GM18505 (cell line): ENCODE data around the gene EFL1.
"Not testable (repeated sequence)": the region's sequence is repeated elsewhere in the genome, so short reads cannot be mapped to it uniquely, and the experiment has no call there.

Experiments used
- ATAC-seq: cut with Tn5 transposase; IDR thresholded peaks from one replicate; pipeline ENCODE4 v1.9.1; 2021; ENCODE audit not compliant: unreplicated experiment
- POLR2A ChIP-seq: IDR thresholded peaks from 4 replicates; pipeline ENCODE4 v1.6.1; 2011; ENCODE audit warnings: borderline replicate concordance; ENCODE audit not compliant: insufficient read depth, insufficient read length; ENCODE audit errors: extremely low read depth

EFL1 gene

DNA sequence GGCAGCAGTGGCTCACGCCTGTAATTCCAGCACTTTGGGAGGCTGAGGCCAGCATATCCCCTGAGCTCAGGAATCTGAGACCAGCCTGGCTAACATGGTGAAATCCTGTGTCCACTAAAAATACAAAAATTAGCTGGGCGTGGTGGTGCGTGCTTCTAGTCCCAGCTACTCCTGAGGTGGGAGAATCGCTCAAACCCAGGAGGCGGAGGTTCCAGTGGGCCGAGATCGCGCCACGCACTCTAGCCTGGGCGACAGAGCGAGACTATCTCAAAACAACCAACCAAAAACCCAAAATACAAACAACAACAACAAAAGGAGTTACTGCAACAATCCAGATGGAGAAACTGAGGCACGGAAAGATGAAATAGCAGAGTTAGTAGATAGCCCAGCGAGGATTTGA lies 35.5 kb upstream of the EFL1 start:
- no peak for ATAC-seq
- TF ChIP-seq POLR2A, result no peak

DNA sequence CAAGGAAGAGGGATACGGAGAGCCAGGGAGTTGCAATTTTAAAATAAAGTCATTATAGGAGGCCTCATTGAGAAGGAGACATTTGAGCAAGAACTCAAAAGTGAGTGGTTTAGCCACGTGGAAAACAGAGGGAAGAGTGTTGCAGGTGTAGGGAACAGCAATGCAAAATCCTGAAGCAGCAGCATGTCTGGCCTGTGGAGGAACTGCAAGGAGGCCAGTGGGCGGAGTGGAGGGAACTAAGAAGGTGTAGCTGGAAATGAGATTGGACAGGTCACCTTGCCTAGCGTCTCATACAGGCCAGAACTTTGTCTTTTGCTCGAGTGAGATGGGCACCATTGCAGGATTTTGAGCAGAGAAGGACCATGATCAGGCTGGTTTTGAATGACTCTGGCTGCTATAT lies 35.0 kb upstream of the EFL1 start:
- ATAC-seq, result no peak
- no peak for TF ChIP-seq POLR2A

DNA sequence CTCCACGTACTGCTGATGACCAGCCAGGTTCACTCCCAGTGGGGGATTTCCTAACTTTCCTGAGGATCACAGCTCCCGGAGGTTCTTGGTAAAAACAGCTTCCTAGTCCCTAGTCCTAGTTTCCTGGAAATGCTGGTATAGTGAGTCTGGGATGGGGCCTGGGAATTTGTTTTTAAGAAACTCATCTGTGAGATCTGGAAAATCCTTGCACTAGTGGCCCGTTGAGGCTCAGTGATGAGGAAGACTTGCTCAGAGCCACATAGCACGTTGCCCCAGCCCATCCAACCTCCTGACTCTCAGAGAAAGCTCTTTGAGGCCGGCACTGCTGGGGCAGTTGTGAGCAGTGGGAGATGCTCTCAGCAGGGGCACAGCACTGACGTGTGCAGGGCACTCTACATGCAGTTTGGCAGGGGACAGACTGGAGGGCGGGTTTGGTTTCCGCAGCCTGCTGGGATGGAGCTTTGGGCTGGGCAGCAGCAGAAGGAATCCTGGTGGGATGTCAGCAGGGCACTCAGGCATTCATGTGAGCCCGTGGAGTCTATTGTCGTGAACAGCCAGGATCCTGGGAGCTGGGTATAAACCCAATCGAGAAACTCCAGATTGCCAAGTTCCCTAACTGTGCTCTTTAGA lies 31.6 kb upstream of the EFL1 start:
- no peak for TF ChIP-seq POLR2A
- ATAC-seq, result no peak

GRCh38 chr15:82292271-82292670 lies 29.7 kb upstream of the EFL1 start:
- ATAC-seq, result no peak
- no peak for TF ChIP-seq POLR2A

GRCh38 chr15:82288202-82288601 lies 25.7 kb upstream of the EFL1 start:
- not testable (repeated sequence) for ATAC-seq

DNA sequence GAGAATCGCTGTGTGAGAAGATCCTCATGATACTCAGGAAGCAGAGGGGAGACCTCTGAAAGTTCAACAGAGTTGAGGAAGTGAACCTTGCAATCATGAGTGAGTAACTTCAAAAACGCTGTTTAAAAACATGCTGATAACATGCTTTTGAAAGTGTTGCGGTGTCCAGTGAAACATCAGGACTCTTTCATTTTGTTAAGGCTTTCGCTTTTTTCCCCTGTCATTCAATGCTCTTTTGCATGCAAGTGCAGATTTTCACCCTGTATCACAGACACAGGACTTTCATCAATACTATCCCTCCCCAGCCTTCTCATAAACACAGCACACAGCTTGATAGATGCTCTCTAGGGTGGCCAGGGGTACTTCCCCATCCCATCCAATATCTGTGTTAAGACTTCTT lies 23.9 kb upstream of the EFL1 start:
- ATAC-seq, result peak; percentile 79

GRCh38 chr15:82284381-82284780 lies 21.8 kb upstream of the EFL1 start:
- ATAC-seq, result not testable (repeated sequence)

- not testable (repeated sequence) for ATAC-seq
These were observed 19.9 kb upstream of the EFL1 start for GRCh38 chr15:82282386-82282785.

DNA sequence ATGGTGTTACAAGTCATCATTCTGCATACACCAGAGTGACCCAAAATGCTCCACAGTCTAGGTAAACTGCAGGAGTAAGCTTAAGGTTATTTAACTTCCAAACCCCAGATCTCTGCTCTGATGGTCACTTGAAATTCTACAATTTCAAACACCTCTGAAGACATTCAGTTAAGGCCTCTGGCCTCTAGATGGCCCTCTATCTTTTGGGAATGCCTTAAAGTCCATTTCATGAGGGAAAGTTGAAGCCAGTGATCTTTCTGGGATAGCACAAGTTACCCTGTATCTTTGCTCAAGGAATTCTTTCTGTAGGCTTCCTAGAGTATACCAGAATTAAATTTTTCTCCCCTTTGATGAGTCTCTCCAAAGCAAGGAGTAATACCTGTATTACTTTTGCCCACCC lies 18.7 kb upstream of the EFL1 start:
- ATAC-seq, result not testable (repeated sequence)

GRCh38 chr15:82275410-82275809 lies 12.9 kb upstream of the EFL1 start:
- no peak for TF ChIP-seq POLR2A
- no peak for ATAC-seq

- no peak for ATAC-seq
- TF ChIP-seq POLR2A, result no peak
These were observed 9.6 kb upstream of the EFL1 start for GRCh38 chr15:82272154-82272553.

DNA sequence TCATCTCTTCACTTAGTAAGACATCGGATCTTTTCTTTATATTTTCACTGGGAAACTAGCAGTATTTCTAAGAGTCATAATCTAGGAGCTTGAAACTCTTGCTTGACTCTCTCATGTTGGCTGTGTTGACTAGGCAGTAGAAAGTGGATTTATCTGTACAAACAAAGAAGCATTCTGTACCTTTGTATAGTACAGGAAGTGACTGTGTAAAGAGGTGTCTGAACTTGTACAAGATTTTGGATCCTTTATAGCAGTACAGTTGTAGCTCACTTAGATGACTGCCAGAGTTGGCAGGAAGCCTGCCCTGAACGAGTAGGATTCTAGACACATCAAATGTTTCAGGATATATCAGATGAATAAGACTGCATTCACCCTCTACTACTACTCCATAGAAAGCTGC lies 5.9 kb upstream of the EFL1 start:
- not testable (repeated sequence) for ATAC-seq

GRCh38 chr15:82267137-82267536 lies 4.6 kb upstream of the EFL1 start:
- ATAC-seq, result not testable (repeated sequence)

DNA sequence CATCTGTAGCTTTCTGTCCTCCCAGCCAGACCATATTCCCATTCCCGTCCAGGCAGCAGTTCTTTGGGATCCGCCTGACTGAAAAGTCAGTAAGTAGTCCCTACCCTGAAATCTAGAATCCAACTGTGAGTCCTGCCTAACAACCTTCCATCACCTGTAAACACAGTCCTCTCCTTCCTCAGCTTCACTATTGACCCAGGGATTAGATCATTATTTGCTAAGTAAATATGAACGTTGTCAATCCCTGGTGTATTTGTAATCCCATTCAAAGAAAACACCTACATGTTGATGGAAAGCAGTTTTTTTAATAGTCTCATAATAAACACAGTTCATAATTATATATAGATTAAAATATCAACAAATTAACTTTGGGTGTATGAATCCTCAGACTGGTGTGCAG lies 816 bp upstream of the EFL1 start:
- TF ChIP-seq POLR2A, result no peak
- ATAC-seq, result no peak

GRCh38 chr15:82261566-82262421 lies 740 bp downstream of the EFL1 start:
- peak; percentile 18 for ATAC-seq

- not testable (repeated sequence) for ATAC-seq
These were observed 14.3 kb downstream of the EFL1 start for GRCh38 chr15:82248261-82248660.

GRCh38 chr15:82245956-82246355 lies 16.6 kb downstream of the EFL1 start:
- not testable (repeated sequence) for ATAC-seq

DNA sequence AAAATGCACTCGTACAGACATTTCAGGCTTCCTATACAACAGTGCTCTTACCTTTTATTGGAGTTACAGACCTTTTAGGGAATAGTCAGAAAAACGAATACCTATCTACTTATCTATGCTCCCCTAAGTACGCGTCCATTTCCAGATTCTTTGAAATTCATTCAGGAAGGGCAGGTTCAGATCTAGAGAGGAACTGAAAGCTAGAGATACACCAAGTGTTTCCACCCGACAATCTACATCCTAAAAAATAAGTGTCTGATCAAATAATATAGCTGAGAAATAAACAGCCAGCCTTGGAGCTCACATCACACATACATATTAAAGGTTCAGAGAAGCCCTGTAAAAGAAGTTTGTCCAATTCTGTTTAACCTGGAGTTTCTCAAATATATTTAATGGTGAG lies 18.9 kb downstream of the EFL1 start:
- ATAC-seq, result not testable (repeated sequence)

- ATAC-seq, result not testable (repeated sequence)
These were observed 20.6 kb downstream of the EFL1 start for GRCh38 chr15:82241836-82242499.
